Smooth muscle cell (in vitro differentiated cells): ENCODE results near the gene LRRIQ3. TPM values are rescaled to one million over a fixed set of nuclear protein-coding genes. Genes with fewer than 3 reads are reported as not detected.

Experiments used
- DNase-seq: peaks from one replicate; lab custom pipeline; 2025; ENCODE audit not compliant: unreplicated experiment; lab: John Stamatoyannopoulos, UW
- H2AFZ ChIP-seq: fragments of 200-600 bp; sonication (generic); 2 replicates; pipeline ENCODE4 v1.6.0; 2016; ENCODE audit warnings: antibody characterized with exemption, low read depth, mild to moderate bottlenecking
- H3F3A ChIP-seq: fragments of 200-600 bp; sonication (generic); 2 replicates; pipeline ENCODE4 v1.6.0; 2017; ENCODE audit warnings: antibody characterized with exemption, low read depth
- H3K27ac ChIP-seq: fragments of 200-600 bp; sonication (generic); 2 replicates; pipeline ENCODE4 v1.5.1; 2016; ENCODE audit warnings: low read depth, mild to moderate bottlenecking
- H3K27me3 ChIP-seq: fragments of 200-600 bp; sonication (generic); 2 replicates; pipeline ENCODE4 v1.6.1; 2016; ENCODE audit warnings: low read depth, mild to moderate bottlenecking
- H3K36me3 ChIP-seq: fragments of 200-600 bp; sonication (generic); 2 replicates; pipeline ENCODE4 v1.5.1; 2016; ENCODE audit warnings: low read depth
- H3K4me1 ChIP-seq: fragments of 200-600 bp; sonication (generic); 2 replicates; pipeline ENCODE4 v1.5.1; 2016; ENCODE audit warnings: low read depth
- H3K4me2 ChIP-seq: fragments of 200-600 bp; sonication (generic); 2 replicates; pipeline ENCODE4 v1.6.0; 2016; ENCODE audit warnings: mild to moderate bottlenecking
- H3K4me3 ChIP-seq: fragments of 200-600 bp; sonication (generic); 2 replicates; pipeline ENCODE4 v1.5.1; 2016; ENCODE audit warnings: mild to moderate bottlenecking
- H3K79me2 ChIP-seq: fragments of 200-600 bp; sonication (generic); 2 replicates; pipeline ENCODE4 v1.6.0; 2016; ENCODE audit warnings: low read depth, mild to moderate bottlenecking
- H3K9ac ChIP-seq: fragments of 200-600 bp; sonication (generic); 2 replicates; pipeline ENCODE4 v1.6.0; 2016; ENCODE audit warnings: low read depth
- H3K9me3 ChIP-seq: fragments of 200-600 bp; sonication (generic); replicated peaks from 2 replicates; pipeline ENCODE4 v1.5.1; 2016; ENCODE audit warnings: low read depth
- H4K20me1 ChIP-seq: fragments of 200-600 bp; sonication (generic); 2 replicates; pipeline ENCODE4 v1.6.0; 2016; ENCODE audit warnings: low read depth
- WGBS: methylation state at CpG from one replicate; pipeline ENCODE4 v1.1.7; 2016; ENCODE audit warnings: low lambda C conversion rate; 5-methylcytosine and 5-hydroxymethylcytosine counted together
- polyA plus RNA-seq: library from polyadenylated mRNA; unstranded; fragments of >200 nt; fragmentation: Nextera tagmentation; extraction: Ambion mirVana; gene quantifications from 2 replicates; pipeline ENCODE4 v1.2.1, GENCODE V29; 2016
- total RNA-seq: library from RNA; depleted of rRNA; stranded (reverse); fragments of >200 nt; gene quantifications from 2 replicates; pipeline ENCODE4 v1.2.3, GENCODE V29; 2014
- TF ChIP-seq, protein P1 (sequence below): fragments of 200-600 bp; sonication (generic); IDR thresholded peaks from 2 replicates; pipeline ENCODE4 v1.5.1; 2017; ENCODE audit warnings: borderline replicate concordance, mild to moderate bottlenecking, antibody characterized with exemption; ENCODE audit not compliant: insufficient read depth, poor library complexity, severe bottlenecking

LRRIQ3 gene
- total and polyA plus RNA-seq, 2 experiments from 2014 or later = 0.31 TPM; not detected in 1

DNA sequence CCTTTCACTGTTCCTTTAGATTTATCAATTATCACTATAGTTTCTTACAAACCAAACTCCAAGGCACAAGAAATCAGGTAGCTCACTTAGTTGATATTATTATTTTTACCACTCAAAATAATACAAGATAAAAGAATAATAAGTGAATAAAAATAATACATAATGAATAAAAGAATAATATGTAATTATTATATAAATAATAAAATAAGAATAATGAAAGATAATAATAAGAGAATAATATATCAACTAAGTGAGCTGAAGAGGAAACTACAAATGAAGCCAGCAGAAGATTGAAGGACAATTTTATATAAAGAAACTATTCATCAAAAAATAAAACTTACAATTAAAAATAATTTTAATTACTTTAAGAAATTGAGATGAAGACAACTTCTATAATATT is 90.6 kb downstream of the LRRIQ3 start:
- Histone ChIP-seq H3K4me3 (no peak overlapping the region), H3K36me3 (no peaks in the 10 kb centered on the region), H3K27me3 (no peaks in the 10 kb centered on the region), H3K4me1 (no peaks in the 10 kb centered on the region), H4K20me1 (no peaks in the 10 kb centered on the region), H3F3A (no peaks in the 10 kb centered on the region), H3K9ac (no peak overlapping the region), H3K27ac (no peak overlapping the region), H3K79me2 (no peaks in the 10 kb centered on the region), H3K9me3 (no peaks in the 10 kb centered on the region), H2AFZ (no peak overlapping the region), H3K4me2 (no peak overlapping the region)
- TF ChIP-seq, protein P1, sequence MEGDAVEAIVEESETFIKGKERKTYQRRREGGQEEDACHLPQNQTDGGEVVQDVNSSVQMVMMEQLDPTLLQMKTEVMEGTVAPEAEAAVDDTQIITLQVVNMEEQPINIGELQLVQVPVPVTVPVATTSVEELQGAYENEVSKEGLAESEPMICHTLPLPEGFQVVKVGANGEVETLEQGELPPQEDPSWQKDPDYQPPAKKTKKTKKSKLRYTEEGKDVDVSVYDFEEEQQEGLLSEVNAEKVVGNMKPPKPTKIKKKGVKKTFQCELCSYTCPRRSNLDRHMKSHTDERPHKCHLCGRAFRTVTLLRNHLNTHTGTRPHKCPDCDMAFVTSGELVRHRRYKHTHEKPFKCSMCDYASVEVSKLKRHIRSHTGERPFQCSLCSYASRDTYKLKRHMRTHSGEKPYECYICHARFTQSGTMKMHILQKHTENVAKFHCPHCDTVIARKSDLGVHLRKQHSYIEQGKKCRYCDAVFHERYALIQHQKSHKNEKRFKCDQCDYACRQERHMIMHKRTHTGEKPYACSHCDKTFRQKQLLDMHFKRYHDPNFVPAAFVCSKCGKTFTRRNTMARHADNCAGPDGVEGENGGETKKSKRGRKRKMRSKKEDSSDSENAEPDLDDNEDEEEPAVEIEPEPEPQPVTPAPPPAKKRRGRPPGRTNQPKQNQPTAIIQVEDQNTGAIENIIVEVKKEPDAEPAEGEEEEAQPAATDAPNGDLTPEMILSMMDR = no peak
- no peak for DNase-seq

DNA sequence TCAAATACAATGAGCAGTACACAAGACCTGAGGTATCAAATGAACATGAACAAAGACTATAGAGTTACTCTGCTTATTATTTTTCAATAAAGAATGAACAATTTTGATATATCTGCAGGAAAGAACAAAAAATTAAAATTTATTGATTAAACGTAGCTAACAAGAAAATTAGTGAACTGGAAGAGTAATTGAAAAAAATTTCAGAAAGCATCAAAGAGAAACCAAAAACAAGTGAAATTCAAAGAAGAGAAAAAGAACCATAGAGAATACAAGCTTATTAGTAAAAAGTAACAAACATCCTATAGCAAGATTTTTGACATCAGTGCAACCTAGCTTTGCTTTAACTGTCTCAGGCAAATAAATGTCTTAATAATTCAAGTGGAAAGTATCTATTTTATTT is 106.6 kb downstream of the LRRIQ3 start:
- no peak for DNase-seq
- Histone ChIP-seq H3K4me1 (no peaks in the 10 kb centered on the region), H3F3A (no peaks in the 10 kb centered on the region), H3K4me3 (no peak overlapping the region), H3K9ac (no peak overlapping the region), H3K9me3 (no peaks in the 10 kb centered on the region), H3K79me2 (no peaks in the 10 kb centered on the region), H3K36me3 (no peaks in the 10 kb centered on the region), H4K20me1 (no peaks in the 10 kb centered on the region), H3K27ac (no peak overlapping the region), H3K27me3 (no peaks in the 10 kb centered on the region), H2AFZ (no peak overlapping the region), H3K4me2 (no peak overlapping the region)
- TF ChIP-seq, protein P1 = no peak
- WGBS = 79% methylated on average over 1 of the region's 1 CpG

DNA sequence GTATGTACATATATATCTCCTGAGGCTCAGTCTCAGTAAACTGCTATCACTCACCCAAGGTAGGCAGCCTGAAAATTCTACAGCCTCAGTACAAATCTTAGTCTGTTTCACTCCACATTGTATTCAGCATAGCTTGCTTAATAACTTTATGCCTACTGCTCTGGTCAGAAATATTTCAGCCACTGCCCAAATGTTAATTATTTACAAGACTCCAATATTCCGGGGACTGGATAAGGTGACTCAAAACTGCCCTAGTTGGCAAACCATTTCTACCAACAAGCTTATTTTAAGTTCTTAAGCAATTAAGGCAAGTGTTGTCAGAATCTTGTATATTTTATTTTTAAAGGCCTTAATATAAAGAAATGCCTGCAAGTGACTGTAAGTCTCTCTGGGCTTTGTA is 114.8 kb downstream of the LRRIQ3 start:
- H3K9ac ChIP-seq = no peak overlapping the region
- H3F3A ChIP-seq = no peaks in the 10 kb centered on the region
- H3K9me3 ChIP-seq = no peaks in the 10 kb centered on the region
- no peaks in the 10 kb centered on the region for H4K20me1 ChIP-seq
- H3K27ac ChIP-seq = no peak overlapping the region
- TF ChIP-seq, protein P1 = no peak
- no peak overlapping the region for H3K4me2 ChIP-seq
- H3K27me3 ChIP-seq = no peaks in the 10 kb centered on the region
- H3K36me3 ChIP-seq = no peaks in the 10 kb centered on the region
- H3K4me3 ChIP-seq = no peak overlapping the region
- 88% methylated on average over 1 of the region's 1 CpG for WGBS
- H3K4me1 ChIP-seq = no peaks in the 10 kb centered on the region
- H2AFZ ChIP-seq = no peak overlapping the region
- H3K79me2 ChIP-seq = no peaks in the 10 kb centered on the region
- DNase-seq = no peak

DNA sequence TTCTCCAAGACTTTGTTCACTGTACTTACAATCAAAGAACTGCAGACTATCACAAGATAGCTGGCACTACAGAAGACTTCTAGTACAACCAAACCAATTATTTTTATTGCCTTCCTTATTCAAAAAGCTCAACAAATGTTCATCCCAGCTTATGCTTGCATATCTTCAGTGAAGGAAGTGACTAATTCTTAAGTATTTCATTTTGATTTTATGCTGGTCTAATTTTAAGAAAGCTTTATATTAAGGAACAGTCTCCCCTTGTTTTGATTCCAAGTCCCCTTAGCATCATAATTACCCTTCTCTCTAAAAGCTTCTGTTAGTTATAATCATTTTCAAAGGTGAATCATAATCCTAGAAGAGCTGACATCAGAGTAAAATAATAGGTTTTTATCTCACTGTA is 132.9 kb downstream of the LRRIQ3 start:
- Histone ChIP-seq H4K20me1 (no peaks in the 10 kb centered on the region), H3K36me3 (no peaks in the 10 kb centered on the region), H3K9me3 (no peaks in the 10 kb centered on the region), H3K79me2 (no peaks in the 10 kb centered on the region), H2AFZ (no peak overlapping the region), H3F3A (no peaks in the 10 kb centered on the region), H3K9ac (no peak overlapping the region), H3K27me3 (no peaks in the 10 kb centered on the region), H3K4me2 (no peak overlapping the region), H3K27ac (no peak overlapping the region), H3K4me3 (no peak overlapping the region), H3K4me1 (no peaks in the 10 kb centered on the region)
- DNase-seq = no peak
- TF ChIP-seq, protein P1 = no peak
